Ovary (tissue), 3 donors: ENCODE results near the gene PLEKHM3.
"Not testable (repeated sequence)": the region's sequence is repeated elsewhere in the genome, so short reads cannot be mapped to it uniquely, and the experiment has no call there.

ENCODE experiments used
- CTCF ChIP-seq, 3 donors: fragments of 450-650 bp in 2 of 3; fragments of 200-600 bp in 1 of 3; IDR thresholded peaks; one replicate each; pipeline versions ENCODE4 v1.5.1 to v1.8.0; 2016 to 2022; ENCODE audit warnings: antibody characterized with exemption in 3 of 3, mild to moderate bottlenecking in 1 of 3
- EP300 ChIP-seq: sonication (generic); formaldehyde crosslinking; IDR thresholded peaks from one replicate; pipeline ENCODE4 v1.6.1; 2017; ENCODE audit warnings: antibody characterized with exemption
- donor health status: DM: no; HTN: no; CAD: no.

- not testable (repeated sequence) for TF ChIP-seq EP300; CTCF (IDR thresholded peaks at IDR 0.05)
Observed at GRCh38 chr2:207949245-207949644, 76.1 kb downstream of the PLEKHM3 start.
